NCI-H82 treated with DMSO at 0.1 percent for 48 hours (cell line): ENCODE results near the gene TYK2.
"Not testable (repeated sequence)": the region's sequence is repeated elsewhere in the genome, so short reads cannot be mapped to it uniquely, and the experiment has no call there.

Experiments used
- DNase-seq: peaks from one replicate; lab custom pipeline; 2025; ENCODE audit not compliant: unreplicated experiment; lab: John Stamatoyannopoulos, UW

The TYK2 gene

GRCh38 chr19:10380313-10381102 is at the start of gene TYK2:
TYK2 (minus strand) TSS chr19:10380572; CDS start chr19:10378406, 2,166 bp downstream.
- DNase-seq: peak; percentile 92

- no peak for DNase-seq
Measured at GRCh38 chr19:10428996-10429381, 48.6 kb upstream of the TYK2 start.

GRCh38 chr19:10427169-10427568 is 46.8 kb upstream of the TYK2 start:
- DNase-seq: no peak

GRCh38 chr19:10424011-10424637 is 43.8 kb upstream of the TYK2 start:
- no peak for DNase-seq

- DNase-seq: no peak
Measured at GRCh38 chr19:10422846-10423245, 42.5 kb upstream of the TYK2 start.

- DNase-seq: no peak
Measured at GRCh38 chr19:10422046-10422461, 41.7 kb upstream of the TYK2 start.

- no peak for DNase-seq
Measured at GRCh38 chr19:10421240-10422045, 41.1 kb upstream of the TYK2 start.

- DNase-seq: no peak
Measured at GRCh38 chr19:10420444-10421239, 40.3 kb upstream of the TYK2 start, which contains the start of gene PDE4A. PDE4A (plus strand) TSS chr19:10420538; CDS start chr19:10420765, 227 bp downstream.

- peak; percentile 95 for DNase-seq
Measured at GRCh38 chr19:10419646-10420443, 39.5 kb upstream of the TYK2 start.

GRCh38 chr19:10419200-10419645 is 38.9 kb upstream of the TYK2 start:
- DNase-seq: no peak

- DNase-seq: no peak
Measured at GRCh38 chr19:10418485-10419199, 38.3 kb upstream of the TYK2 start.

- DNase-seq: no peak
Measured at GRCh38 chr19:10418235-10418484, 37.8 kb upstream of the TYK2 start.

- DNase-seq: peak; percentile 28
Measured at GRCh38 chr19:10417541-10418234, 37.3 kb upstream of the TYK2 start.

GRCh38 chr19:10416380-10417257 is 36.2 kb upstream of the TYK2 start:
- DNase-seq: peak; percentile 49

- no peak for DNase-seq
Measured at GRCh38 chr19:10416083-10416379, 35.7 kb upstream of the TYK2 start.

- no peak for DNase-seq
Measured at GRCh38 chr19:10412257-10412977, 32.0 kb upstream of the TYK2 start.

GRCh38 chr19:10411224-10411623 is 30.9 kb upstream of the TYK2 start:
- not testable (repeated sequence) for DNase-seq
